Measurements from ENCODE around the gene HINT2.

HINT2 gene

GRCh38 chr9:35832814-35833213 lies 18.0 kb upstream of the HINT2 start:
- DNase-seq (ENCODE audit: insufficient read length, low spot score) (no peak), FAIRE-seq (no peak)
- TF ChIP-seq, protein P1, sequence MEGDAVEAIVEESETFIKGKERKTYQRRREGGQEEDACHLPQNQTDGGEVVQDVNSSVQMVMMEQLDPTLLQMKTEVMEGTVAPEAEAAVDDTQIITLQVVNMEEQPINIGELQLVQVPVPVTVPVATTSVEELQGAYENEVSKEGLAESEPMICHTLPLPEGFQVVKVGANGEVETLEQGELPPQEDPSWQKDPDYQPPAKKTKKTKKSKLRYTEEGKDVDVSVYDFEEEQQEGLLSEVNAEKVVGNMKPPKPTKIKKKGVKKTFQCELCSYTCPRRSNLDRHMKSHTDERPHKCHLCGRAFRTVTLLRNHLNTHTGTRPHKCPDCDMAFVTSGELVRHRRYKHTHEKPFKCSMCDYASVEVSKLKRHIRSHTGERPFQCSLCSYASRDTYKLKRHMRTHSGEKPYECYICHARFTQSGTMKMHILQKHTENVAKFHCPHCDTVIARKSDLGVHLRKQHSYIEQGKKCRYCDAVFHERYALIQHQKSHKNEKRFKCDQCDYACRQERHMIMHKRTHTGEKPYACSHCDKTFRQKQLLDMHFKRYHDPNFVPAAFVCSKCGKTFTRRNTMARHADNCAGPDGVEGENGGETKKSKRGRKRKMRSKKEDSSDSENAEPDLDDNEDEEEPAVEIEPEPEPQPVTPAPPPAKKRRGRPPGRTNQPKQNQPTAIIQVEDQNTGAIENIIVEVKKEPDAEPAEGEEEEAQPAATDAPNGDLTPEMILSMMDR (IDR thresholded peaks at IDR 0.05; ENCODE audit: insufficient read depth, missing control alignments), result no peak

GRCh38 chr9:35831040-35831439 lies 16.2 kb upstream of the HINT2 start:
- TF ChIP-seq, protein P1 (IDR thresholded peaks at IDR 0.05; ENCODE audit: insufficient read depth, missing control alignments), result no peak
- no peak for DNase-seq (ENCODE audit: insufficient read length, low spot score)

DNA sequence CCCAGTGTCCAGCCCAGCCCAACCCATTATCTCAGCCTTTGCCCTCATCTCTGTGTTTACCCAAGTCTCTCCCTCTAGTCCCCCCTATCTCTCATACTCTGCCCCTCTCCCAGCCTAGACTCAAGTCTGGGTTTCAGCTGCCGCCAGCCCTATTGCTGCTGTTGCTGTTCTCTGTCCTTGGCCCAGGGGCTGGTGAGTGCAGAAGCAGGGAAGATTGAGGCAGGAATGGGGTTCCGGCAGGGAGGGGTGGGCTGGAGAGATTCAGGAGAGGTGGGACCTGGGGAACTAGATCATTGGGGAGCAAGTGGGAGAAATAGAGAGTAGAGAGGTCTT lies 14.9 kb upstream of the HINT2 start:
- FAIRE-seq (no peak), DNase-seq (ENCODE audit: insufficient read length, low spot score) (no peak)
- TF ChIP-seq, protein P1 (IDR thresholded peaks at IDR 0.05; ENCODE audit: insufficient read depth, missing control alignments), result no peak

More at GRCh38 chr9:35831040-35831439, 16.2 kb upstream of the HINT2 start:
- no peak for FAIRE-seq

DNA sequence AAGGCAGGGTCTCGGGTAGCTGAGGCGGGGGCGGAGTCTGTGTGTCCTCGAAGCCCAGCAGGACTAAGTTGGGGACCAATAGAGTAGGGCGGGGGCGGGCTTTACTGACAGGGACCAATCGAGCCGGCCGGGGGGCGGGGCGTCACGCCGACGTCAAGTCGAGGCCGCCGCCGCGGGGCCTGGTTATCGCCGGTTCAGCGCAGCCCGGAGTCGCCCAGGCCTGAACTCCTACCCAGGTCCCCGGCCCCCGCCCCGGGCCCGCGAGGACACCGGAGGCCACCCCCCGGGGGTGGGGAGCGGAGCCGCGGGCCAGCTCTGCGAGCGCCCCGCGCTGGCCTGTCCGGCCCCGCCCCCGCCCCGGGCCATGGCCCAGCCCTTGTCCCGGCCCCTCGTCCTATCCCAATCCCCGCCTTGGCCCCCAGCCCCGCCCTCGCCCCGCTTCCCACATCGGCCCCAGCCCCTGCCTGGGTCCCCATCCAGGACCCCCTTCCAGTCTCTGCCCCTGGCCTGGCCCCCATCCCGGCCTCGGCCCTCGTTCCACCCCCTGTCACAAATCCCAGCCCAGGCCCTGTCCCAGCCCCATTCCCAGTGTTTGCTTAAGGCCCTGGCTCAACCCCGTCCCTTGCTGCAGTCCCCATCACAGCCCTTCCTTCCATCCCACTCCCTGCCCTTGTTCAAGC lies 14.4 kb upstream of the HINT2 start, which contains the start of gene TMEM8B:
Gene TMEM8B, plus strand, starts transcription at position 145 of the 680 bp plus-strand sequence. Its CDS starts 220 bp downstream, at position 365.
- FAIRE-seq (no peak), DNase-seq (ENCODE audit: insufficient read length, low spot score) (peak; percentile 99)
- TF ChIP-seq, protein P1 (IDR thresholded peaks at IDR 0.05; ENCODE audit: insufficient read depth, missing control alignments), result no peak

DNA sequence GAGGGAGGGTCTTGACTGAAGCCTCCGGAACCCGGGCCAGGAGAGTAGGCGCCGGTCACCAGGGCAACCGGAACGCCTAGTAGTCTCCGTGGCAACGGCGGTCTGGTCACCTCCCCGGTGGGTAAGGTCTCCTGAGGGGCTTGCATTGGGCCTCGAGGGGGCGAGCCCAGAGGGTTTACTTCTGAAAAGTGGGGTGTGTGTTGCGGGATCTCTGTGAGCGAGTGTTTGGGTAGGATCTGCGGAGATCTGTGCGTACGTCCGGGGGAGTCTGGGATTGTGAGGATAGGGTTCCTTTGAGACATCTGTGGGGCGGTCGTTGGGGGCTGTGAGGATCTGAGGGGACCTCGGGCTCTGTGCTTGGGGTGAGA lies 13.9 kb upstream of the HINT2 start, which contains the start of gene FAM221B:
Gene FAM221B, minus strand, starts transcription at position 17 of the 368 bp plus-strand sequence. CDS start 2,571 bp downstream, outside the sequence.
- DNase-seq (ENCODE audit: insufficient read length, low spot score) (no peak), FAIRE-seq (no peak)
- TF ChIP-seq, protein P1 (IDR thresholded peaks at IDR 0.05; ENCODE audit: insufficient read depth, missing control alignments), result no peak

DNA sequence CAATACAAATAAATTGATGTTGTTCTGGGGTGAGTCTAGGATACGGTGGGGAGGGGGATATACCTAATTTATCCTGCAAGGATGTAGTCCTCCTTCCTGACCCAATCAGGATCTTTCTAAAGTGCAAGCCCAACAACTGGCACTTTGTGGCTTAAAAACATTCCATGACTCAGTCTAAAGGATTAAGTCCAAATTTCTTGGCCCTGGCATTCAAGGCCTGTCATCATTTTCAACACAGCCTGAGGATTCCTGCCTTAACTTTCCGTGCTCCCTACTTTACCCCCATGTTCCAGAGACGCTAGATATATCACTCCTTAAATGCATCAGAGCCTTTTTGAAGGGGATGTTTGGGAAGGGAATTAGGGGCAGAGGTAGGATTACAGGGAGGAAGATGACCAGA lies 12.6 kb upstream of the HINT2 start:
- TF ChIP-seq, protein P1 (IDR thresholded peaks at IDR 0.05; ENCODE audit: insufficient read depth, missing control alignments), result no peak
- DNase-seq (ENCODE audit: insufficient read length, low spot score) (no peak), FAIRE-seq (no peak)

DNA sequence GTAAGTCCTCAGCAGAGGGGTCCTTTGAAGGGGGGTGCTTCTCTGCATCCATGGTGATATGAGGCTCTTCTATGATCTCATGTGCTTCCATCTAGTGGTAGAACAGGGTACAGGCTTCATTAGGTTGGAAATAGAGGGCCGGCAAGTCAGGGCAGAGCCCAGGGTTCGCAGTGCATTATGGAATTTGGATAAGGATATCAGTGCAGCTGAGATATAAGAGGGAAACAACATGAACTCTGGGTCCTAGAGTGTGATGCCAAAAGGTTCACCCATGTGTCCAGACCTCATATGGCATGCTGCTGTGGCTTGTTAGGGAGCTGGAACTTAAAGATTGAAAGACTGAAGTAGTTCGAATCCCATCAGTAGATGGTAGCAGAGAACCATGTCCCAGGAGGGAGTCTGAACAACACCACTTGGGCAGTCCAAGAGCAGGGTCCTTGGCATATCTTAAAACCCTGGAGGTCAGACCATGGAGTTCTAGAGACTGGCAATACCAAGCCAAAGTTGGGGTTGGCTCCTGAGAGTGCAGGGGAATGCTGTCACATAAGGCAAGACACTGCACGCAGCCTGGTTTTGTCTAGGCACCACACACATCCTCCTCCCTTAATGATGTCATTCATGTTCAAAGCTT lies 11.3 kb upstream of the HINT2 start:
- TF ChIP-seq, protein P1 (IDR thresholded peaks at IDR 0.05; ENCODE audit: insufficient read depth, missing control alignments), result peak; percentile 40
- DNase-seq (ENCODE audit: insufficient read length, low spot score) (no peak), FAIRE-seq (no peak)

Measured in D721Med (cell line).